HUES64 (cell line): Measurements from ENCODE around the gene SCAF4.
"Not testable (repeated sequence)": the region's sequence is repeated elsewhere in the genome, so short reads cannot be mapped to it uniquely, and the experiment has no call there.

Experiments used
- H3K27ac ChIP-seq: 2 replicates; pipeline ENCODE4 v1.7.0; 2013; ENCODE audit warnings: low read depth, low read length, inconsistent platforms
- H3K27me3 ChIP-seq: 2 replicates; pipeline ENCODE4 v1.6.1; 2013; ENCODE audit warnings: mild to moderate bottlenecking, low read length; ENCODE audit not compliant: insufficient read depth
- H3K36me3 ChIP-seq: 2 replicates; pipeline ENCODE4 v1.6.1; 2013; ENCODE audit warnings: mild to moderate bottlenecking, low read length; ENCODE audit not compliant: insufficient read depth
- H3K4me1 ChIP-seq: 2 replicates; pipeline ENCODE4 v1.6.1; 2013; ENCODE audit warnings: mild to moderate bottlenecking, low read length, moderate library complexity; ENCODE audit not compliant: insufficient read depth
- H3K4me3 ChIP-seq: 2 replicates; pipeline ENCODE4 v1.5.1; 2013; ENCODE audit warnings: mild to moderate bottlenecking, low read length, moderate library complexity
- H3K9ac ChIP-seq: 2 replicates; pipeline ENCODE4 v1.6.1; 2013; ENCODE audit warnings: mild to moderate bottlenecking, low read depth, low read length
- H3K9me3 ChIP-seq: 2 replicates; pipeline ENCODE4 v1.6.1; 2013; ENCODE audit warnings: low read depth, low read length; ENCODE audit not compliant: insufficient read depth
- WGBS: fragments of 150-250, 120-280 bp; methylation state at CpG from one replicate; pipeline ENCODE4 v1.1.7; 2013; ENCODE audit warnings: missing lambda C conversion rate; 5-methylcytosine and 5-hydroxymethylcytosine counted together

SCAF4 gene

GRCh38 chr21:31631881-31632280 lies 100.0 kb downstream of the SCAF4 start:
- H3K4me3 ChIP-seq, H3K4me1 ChIP-seq, H3K9ac ChIP-seq, H3K36me3 ChIP-seq, H3K27me3 ChIP-seq, H3K27ac ChIP-seq, H3K9me3 ChIP-seq: not testable (repeated sequence)
- 95% methylated on average over 6 of the region's 6 CpGs for WGBS

- H3K4me3 ChIP-seq = no peak overlapping the region
- H3K9me3 ChIP-seq = no peaks in the 10 kb centered on the region
- H3K27me3 ChIP-seq = no peaks in the 10 kb centered on the region
- H3K9ac ChIP-seq = no peak overlapping the region
- H3K4me1 ChIP-seq = no peaks in the 10 kb centered on the region
- no peaks in the 10 kb centered on the region for H3K36me3 ChIP-seq
- no peak overlapping the region for H3K27ac ChIP-seq
- WGBS = 91% methylated on average over 8 of the region's 8 CpGs
These were observed 101.8 kb downstream of the SCAF4 start for GRCh38 chr21:31629972-31630711.

- Histone ChIP-seq H3K4me1 (no peaks in the 10 kb centered on the region), H3K9ac (no peak overlapping the region), H3K4me3 (no peak overlapping the region), H3K27ac (no peak overlapping the region), H3K27me3 (no peaks in the 10 kb centered on the region), H3K36me3 (no peaks in the 10 kb centered on the region), H3K9me3 (no peaks in the 10 kb centered on the region)
- 94% methylated on average over 11 of the region's 11 CpGs for WGBS
These were observed 106.9 kb downstream of the SCAF4 start for GRCh38 chr21:31624961-31625491.

GRCh38 chr21:31624181-31624580 lies 107.7 kb downstream of the SCAF4 start:
- Histone ChIP-seq H3K36me3 (no peaks in the 10 kb centered on the region), H3K9ac (no peak overlapping the region), H3K27ac (no peak overlapping the region), H3K27me3 (no peaks in the 10 kb centered on the region), H3K4me3 (no peak overlapping the region), H3K4me1 (no peaks in the 10 kb centered on the region), H3K9me3 (no peaks in the 10 kb centered on the region)
- no CpG with 5 or more reads among the region's 3 CpGs for WGBS

- no peaks in the 10 kb centered on the region for H3K36me3 ChIP-seq
- no peak overlapping the region for H3K4me3 ChIP-seq
- H3K9me3 ChIP-seq = no peaks in the 10 kb centered on the region
- no peak overlapping the region for H3K27ac ChIP-seq
- WGBS = 66% methylated on average over 5 of the region's 6 CpGs
- no peak overlapping the region for H3K9ac ChIP-seq
- no peaks in the 10 kb centered on the region for H3K27me3 ChIP-seq
- no peaks in the 10 kb centered on the region for H3K4me1 ChIP-seq
These were observed 108.3 kb downstream of the SCAF4 start for GRCh38 chr21:31623664-31624063.

GRCh38 chr21:31622397-31622796 lies 109.5 kb downstream of the SCAF4 start:
- no peak overlapping the region for H3K4me3 ChIP-seq
- H3K9me3 ChIP-seq = no peaks in the 10 kb centered on the region
- H3K9ac ChIP-seq = no peak overlapping the region
- H3K27ac ChIP-seq = no peak overlapping the region
- H3K36me3 ChIP-seq = no peaks in the 10 kb centered on the region
- no peaks in the 10 kb centered on the region for H3K4me1 ChIP-seq
- no peaks in the 10 kb centered on the region for H3K27me3 ChIP-seq
- WGBS = 82% methylated on average over 3 of the region's 3 CpGs
